GM10266 (cell line): ENCODE measurements around the gene HEATR1.
"Not testable (repeated sequence)": the region's sequence is repeated elsewhere in the genome, so short reads cannot be mapped to it uniquely, and the experiment has no call there.

Experiments
- DNase-seq: peaks from one replicate; pipeline ENCODE4 v3.0.0; 2012; ENCODE audit errors: extremely low spot score
- TF ChIP-seq, protein P1 (sequence below): IDR thresholded peaks from 2 replicates; pipeline ENCODE4 v1.5.1; 2012; ENCODE audit warnings: mild to moderate bottlenecking, low read depth; ENCODE audit not compliant: control insufficient read depth, insufficient read depth; ENCODE audit errors: missing control alignments

HEATR1 gene

DNA sequence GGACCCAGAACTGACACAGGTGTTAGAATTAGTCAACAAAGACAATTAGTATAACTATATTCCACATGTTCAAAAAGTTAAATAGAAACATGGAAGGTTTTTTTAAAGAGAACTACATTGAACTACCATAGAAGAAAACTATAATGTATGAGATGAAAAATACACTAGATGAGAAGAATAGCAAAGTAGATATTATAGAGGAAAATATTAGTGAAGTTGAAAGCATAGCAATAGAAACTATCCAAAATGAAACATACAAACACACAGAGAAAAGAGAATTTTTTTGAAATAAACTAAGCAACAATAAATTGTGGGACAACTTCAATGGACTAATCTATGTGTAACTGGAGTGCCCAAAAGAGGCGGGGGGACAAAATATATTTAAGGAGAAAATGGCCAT, 8.0 kb upstream of the HEATR1 start:
- TF ChIP-seq, protein P1, sequence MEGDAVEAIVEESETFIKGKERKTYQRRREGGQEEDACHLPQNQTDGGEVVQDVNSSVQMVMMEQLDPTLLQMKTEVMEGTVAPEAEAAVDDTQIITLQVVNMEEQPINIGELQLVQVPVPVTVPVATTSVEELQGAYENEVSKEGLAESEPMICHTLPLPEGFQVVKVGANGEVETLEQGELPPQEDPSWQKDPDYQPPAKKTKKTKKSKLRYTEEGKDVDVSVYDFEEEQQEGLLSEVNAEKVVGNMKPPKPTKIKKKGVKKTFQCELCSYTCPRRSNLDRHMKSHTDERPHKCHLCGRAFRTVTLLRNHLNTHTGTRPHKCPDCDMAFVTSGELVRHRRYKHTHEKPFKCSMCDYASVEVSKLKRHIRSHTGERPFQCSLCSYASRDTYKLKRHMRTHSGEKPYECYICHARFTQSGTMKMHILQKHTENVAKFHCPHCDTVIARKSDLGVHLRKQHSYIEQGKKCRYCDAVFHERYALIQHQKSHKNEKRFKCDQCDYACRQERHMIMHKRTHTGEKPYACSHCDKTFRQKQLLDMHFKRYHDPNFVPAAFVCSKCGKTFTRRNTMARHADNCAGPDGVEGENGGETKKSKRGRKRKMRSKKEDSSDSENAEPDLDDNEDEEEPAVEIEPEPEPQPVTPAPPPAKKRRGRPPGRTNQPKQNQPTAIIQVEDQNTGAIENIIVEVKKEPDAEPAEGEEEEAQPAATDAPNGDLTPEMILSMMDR = no peak
- DNase-seq = no peak

- TF ChIP-seq, protein P1 = peak; percentile 29
- no peak for DNase-seq
Measured at GRCh38 chr1:236608930-236609726, 4.8 kb upstream of the HEATR1 start.

- DNase-seq = not testable (repeated sequence)
Measured at GRCh38 chr1:236607597-236607996, 3.3 kb upstream of the HEATR1 start.

GRCh38 chr1:236604905-236605806, 840 bp upstream of the HEATR1 start:
- no peak for DNase-seq
- TF ChIP-seq, protein P1 = no peak

DNA sequence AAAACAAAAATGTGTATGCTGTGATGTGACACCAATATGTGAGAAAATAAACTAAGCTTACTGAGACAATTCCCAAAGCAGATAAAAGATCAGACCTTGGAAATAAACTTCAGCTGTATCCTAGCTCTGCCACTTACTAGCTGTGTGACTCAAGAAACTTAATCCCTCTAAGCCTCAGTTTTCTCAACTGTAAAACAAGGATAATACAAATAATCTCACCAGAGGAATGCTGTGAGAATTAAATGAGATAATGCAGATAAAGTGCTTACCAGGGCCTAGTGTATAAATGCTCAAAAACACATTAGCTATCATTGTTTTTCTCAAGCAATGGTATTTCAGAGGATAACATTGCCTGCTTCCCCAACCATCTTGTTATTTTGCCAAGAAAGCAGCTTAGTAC, 2.1 kb downstream of the HEATR1 start:
- TF ChIP-seq, protein P1 = no peak
- no peak for DNase-seq

DNA sequence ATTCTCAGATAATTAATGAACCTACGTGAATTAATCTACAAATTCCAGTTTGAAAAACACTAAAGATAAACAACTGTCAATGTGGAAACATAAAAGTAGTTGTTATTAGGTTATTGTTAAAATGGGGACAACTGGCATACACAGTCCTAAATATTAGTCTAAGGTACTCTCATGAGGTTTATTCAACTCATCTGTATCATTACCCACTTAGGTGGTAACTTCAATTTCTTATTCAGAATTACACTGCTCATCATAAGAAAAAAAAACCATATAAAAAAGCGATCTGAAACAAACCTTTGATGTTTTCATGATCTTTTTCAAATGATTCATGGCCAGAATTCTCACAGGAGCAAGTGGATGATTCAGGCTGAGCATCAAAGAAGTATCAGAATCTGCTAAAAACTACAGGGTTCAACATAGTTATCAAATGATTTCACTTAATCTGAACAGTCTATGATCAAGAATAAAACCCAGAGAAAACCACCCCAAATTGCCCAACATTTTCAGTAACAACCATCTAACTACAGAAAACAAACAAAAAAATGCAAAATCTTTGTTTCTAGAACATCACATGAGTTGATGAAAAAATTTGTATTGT, 13.7 kb downstream of the HEATR1 start:
- no peak for DNase-seq
- TF ChIP-seq, protein P1 = no peak

- DNase-seq = no peak
- TF ChIP-seq, protein P1 = no peak
Measured at GRCh38 chr1:236589531-236589930, 14.8 kb downstream of the HEATR1 start.
